Stimulated activated memory B cell treated with anti-CD40 and anti-IgM and Interleukin-4, amounts not matched to agents 10 μg/mL and 1 μg/mL and 100 μg/mL, for 72 hours (primary cell): Measurements from ENCODE around the gene KNL1.
A peak's percentile ranks its signal among the peaks of the same experiment; 100 is the strongest.
"Not testable (repeated sequence)": the region's sequence is repeated elsewhere in the genome, so short reads cannot be mapped to it uniquely, and the experiment has no call there.

ENCODE experiments used
- ATAC-seq: fragments of 150-1000 bp; cut with Tn5 transposase; 2 replicates; pipeline ENCODE4 v1.10.0; 2021
- H3K27ac Mint-ChIP-seq: one replicate; pipeline ENCODE4 v1.8.0; 2022; ENCODE audit warnings: mild to moderate bottlenecking, mixed read lengths
- H3K27me3 Mint-ChIP-seq: one replicate; pipeline ENCODE4 v1.8.0; 2022; ENCODE audit warnings: mixed read lengths
- H3K36me3 Mint-ChIP-seq: one replicate; pipeline ENCODE4 v1.8.0; 2022; ENCODE audit warnings: mixed read lengths
- H3K4me1 Mint-ChIP-seq: one replicate; pipeline ENCODE4 v1.8.0; 2022; ENCODE audit warnings: mixed read lengths
- H3K4me3 Mint-ChIP-seq: one replicate; pipeline ENCODE4 v1.8.0; 2022; ENCODE audit warnings: mild to moderate bottlenecking, moderate library complexity, mixed read lengths
- H3K9me3 Mint-ChIP-seq: one replicate; pipeline ENCODE4 v1.8.0; 2022; ENCODE audit warnings: mixed read lengths

KNL1 gene

GRCh38 chr15:40600956-40601355, 6.9 kb downstream of the KNL1 start:
- H3K4me1 Mint-ChIP-seq = no peaks in the 10 kb centered on the region
- no peak for ATAC-seq
- H3K9me3 Mint-ChIP-seq = no peaks in the 10 kb centered on the region
- no peak overlapping the region for H3K27ac Mint-ChIP-seq
- no peak overlapping the region for H3K4me3 Mint-ChIP-seq
- H3K27me3 Mint-ChIP-seq = no peaks in the 10 kb centered on the region
- H3K36me3 Mint-ChIP-seq = no peaks in the 10 kb centered on the region

DNA sequence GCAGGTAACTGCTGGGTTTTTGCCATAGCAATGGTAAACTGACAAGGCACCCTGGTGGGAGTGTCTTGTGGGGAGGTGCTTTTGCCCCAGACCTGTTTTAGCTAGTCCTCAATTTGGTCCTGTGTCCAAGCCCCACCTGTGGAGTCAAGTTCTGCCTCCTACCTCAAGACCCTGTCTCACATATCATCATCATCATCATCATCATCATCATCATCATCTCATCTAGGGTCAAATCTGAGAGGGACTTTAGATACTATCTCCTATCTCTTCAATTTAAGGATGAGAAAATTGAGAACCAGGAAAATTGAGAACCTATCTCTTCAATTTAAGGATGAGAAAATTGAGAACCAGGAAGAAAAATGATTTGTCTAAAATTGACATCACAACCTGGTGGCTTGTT, 9.9 kb downstream of the KNL1 start:
- H3K27me3 Mint-ChIP-seq = no peaks in the 10 kb centered on the region
- no peak overlapping the region for H3K4me3 Mint-ChIP-seq
- H3K9me3 Mint-ChIP-seq = no peaks in the 10 kb centered on the region
- H3K27ac Mint-ChIP-seq = no peak overlapping the region
- no peak for ATAC-seq
- no peaks in the 10 kb centered on the region for H3K4me1 Mint-ChIP-seq
- H3K36me3 Mint-ChIP-seq = peaks cover 5% of the 10 kb centered on the region

- Mint-ChIP-seq H3K27me3 (no peaks in the 10 kb centered on the region), H3K4me3 (no peak overlapping the region), H3K36me3 (no peaks in the 10 kb centered on the region), H3K9me3 (no peaks in the 10 kb centered on the region), H3K4me1 (no peaks in the 10 kb centered on the region), H3K27ac (no peak overlapping the region)
- no peak for ATAC-seq
Observed at GRCh38 chr15:40613080-40613479, 19.0 kb downstream of the KNL1 start.

- Mint-ChIP-seq H3K4me1 (no peaks in the 10 kb centered on the region), H3K4me3 (no peak overlapping the region), H3K27me3 (no peaks in the 10 kb centered on the region), H3K27ac (no peak overlapping the region), H3K36me3 (no peaks in the 10 kb centered on the region), H3K9me3 (no peaks in the 10 kb centered on the region)
- no peak for ATAC-seq
Observed at GRCh38 chr15:40618023-40618422, 24.0 kb downstream of the KNL1 start.

DNA sequence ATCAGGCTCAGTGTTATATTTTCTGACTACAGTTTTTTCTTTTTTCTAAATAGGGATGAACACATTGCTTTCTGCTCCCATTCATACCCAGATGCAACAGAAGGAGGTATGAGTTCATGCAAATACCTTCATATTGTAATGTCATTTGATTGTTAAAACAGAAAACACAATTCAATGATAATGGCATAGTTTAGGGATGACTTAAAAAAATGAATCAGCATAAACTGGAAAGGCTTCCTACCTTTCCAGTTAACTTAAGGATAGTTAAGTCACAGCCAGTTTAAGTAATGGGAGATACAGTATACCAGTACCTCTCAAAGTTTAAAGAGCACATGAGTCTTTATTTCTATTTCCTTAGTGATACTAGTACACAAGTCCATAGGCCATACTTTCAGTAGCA, 24.9 kb downstream of the KNL1 start:
- Mint-ChIP-seq H3K4me3 (no peak overlapping the region), H3K27me3 (no peaks in the 10 kb centered on the region), H3K36me3 (no peaks in the 10 kb centered on the region), H3K9me3 (no peaks in the 10 kb centered on the region), H3K27ac (no peak overlapping the region), H3K4me1 (no peaks in the 10 kb centered on the region)
- no peak for ATAC-seq

DNA sequence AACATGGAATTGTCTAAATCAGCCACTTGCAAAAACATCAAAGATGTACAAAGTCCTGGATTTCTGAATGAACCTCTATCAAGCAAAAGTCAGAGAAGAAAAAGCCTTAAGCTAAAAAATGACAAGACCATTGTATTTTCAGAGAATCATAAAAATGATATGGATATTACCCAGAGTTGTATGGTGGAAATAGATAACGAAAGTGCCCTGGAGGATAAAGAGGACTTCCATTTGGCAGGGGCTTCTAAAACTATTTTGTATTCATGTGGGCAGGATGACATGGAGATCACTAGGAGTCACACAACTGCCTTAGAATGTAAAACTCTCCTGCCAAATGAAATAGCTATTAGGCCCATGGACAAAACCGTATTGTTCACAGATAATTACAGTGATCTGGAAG, 29.3 kb downstream of the KNL1 start:
- no peaks in the 10 kb centered on the region for H3K27me3 Mint-ChIP-seq
- ATAC-seq = no peak
- no peaks in the 10 kb centered on the region for H3K9me3 Mint-ChIP-seq
- no peaks in the 10 kb centered on the region for H3K4me1 Mint-ChIP-seq
- H3K36me3 Mint-ChIP-seq = no peaks in the 10 kb centered on the region
- H3K27ac Mint-ChIP-seq = no peak overlapping the region
- H3K4me3 Mint-ChIP-seq = no peak overlapping the region

DNA sequence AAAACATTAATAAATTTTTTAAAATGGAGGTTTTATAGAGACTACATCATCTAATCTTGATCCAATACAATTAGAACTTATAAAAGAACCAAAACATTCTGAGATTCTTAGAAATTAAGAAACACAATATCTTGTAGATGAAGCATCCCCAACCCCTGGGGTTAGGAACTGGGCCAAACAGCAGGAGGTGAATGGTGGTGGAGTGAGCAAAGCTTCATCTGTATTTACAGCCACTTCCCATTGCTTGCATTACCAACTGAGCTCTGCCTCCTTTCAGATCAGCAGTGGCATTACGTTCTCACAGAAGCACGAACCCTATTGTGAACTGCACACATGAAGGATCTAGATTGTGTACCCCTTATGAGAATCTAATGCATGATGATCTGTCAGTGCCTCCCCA, 36.3 kb downstream of the KNL1 start:
- Mint-ChIP-seq H3K27ac (no peak overlapping the region), H3K9me3 (no peaks in the 10 kb centered on the region), H3K4me1 (no peaks in the 10 kb centered on the region), H3K4me3 (no peak overlapping the region), H3K36me3 (no peaks in the 10 kb centered on the region), H3K27me3 (no peaks in the 10 kb centered on the region)
- no peak for ATAC-seq

DNA sequence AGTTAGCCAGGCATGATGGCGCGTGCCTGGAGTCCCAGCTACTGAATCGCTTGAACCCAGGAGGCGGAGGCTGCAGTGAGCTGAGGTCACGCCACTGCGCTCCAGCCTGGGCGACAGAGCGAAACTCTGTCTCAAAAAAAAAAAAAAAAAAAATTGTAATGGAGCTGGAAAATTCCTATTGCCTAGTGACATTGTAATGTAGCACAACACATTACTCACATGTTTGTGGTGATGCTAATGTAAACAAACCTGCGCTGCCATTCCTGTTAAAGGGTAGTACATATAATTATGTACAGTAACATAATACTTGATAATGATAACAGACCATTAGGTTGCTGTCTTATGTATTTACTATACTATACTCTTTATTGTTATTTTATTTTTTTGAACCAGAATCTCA, 39.1 kb downstream of the KNL1 start:
- Mint-ChIP-seq H3K4me1 (no peaks in the 10 kb centered on the region), H3K27me3 (no peaks in the 10 kb centered on the region), H3K4me3 (no peak overlapping the region), H3K9me3 (no peaks in the 10 kb centered on the region), H3K36me3 (no peaks in the 10 kb centered on the region), H3K27ac (no peak overlapping the region)
- no peak for ATAC-seq

- H3K27me3 Mint-ChIP-seq = no peaks in the 10 kb centered on the region
- H3K27ac Mint-ChIP-seq = no peak overlapping the region
- no peaks in the 10 kb centered on the region for H3K4me1 Mint-ChIP-seq
- no peaks in the 10 kb centered on the region for H3K36me3 Mint-ChIP-seq
- H3K4me3 Mint-ChIP-seq = no peak overlapping the region
- no peak for ATAC-seq
- H3K9me3 Mint-ChIP-seq = no peaks in the 10 kb centered on the region
Observed at GRCh38 chr15:40637221-40637745, 43.2 kb downstream of the KNL1 start.

- Mint-ChIP-seq H3K4me1 (no peaks in the 10 kb centered on the region), H3K27me3 (no peaks in the 10 kb centered on the region), H3K36me3 (no peaks in the 10 kb centered on the region), H3K27ac (no peak overlapping the region), H3K9me3 (no peaks in the 10 kb centered on the region), H3K4me3 (no peak overlapping the region)
- ATAC-seq = no peak
Observed at GRCh38 chr15:40639677-40640076, 45.6 kb downstream of the KNL1 start.

DNA sequence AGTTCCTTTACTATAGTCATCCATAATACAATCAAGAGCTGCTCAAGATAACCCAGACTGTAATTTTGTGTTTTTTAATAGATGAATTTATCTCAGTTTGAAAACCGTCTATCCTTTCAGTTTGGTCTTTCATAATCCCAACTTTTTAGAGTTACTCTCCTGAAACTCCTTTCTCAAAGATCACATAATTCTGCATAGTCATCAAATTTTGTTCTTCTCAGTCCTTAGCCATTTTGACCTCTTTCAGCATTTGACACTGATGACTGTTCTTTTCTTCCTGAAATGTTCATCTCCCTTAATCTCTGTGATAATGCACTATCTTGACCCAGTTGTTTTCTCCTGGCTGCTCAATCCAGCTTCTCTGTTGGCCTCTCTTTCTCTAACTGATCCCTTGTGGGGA, 53.5 kb downstream of the KNL1 start:
- H3K4me1 Mint-ChIP-seq = peaks cover 9% of the 10 kb centered on the region
- no peaks in the 10 kb centered on the region for H3K36me3 Mint-ChIP-seq
- no peak overlapping the region for H3K27ac Mint-ChIP-seq
- no peak for ATAC-seq
- H3K27me3 Mint-ChIP-seq = no peaks in the 10 kb centered on the region
- H3K4me3 Mint-ChIP-seq = no peak overlapping the region
- no peaks in the 10 kb centered on the region for H3K9me3 Mint-ChIP-seq

DNA sequence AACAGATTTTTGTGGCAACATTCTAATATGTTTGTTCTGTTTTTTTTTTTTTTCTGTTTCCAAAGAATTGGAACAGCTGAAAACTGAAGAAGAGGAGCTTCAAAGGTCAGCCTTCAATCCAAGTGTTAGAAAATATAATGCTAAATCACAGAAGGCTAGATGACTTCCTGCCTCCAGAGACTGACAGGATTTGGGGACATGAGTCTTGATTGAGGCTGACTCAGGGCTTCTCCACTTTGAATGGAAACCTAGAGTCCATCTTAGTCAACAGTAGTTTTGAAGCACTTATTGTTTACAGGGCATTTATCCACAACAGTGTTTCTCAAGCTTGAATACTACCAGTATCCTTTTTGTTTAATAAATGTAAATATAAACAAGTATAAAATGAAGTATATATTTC, 56.4 kb downstream of the KNL1 start:
- no peak overlapping the region for H3K4me3 Mint-ChIP-seq
- peak overlapping the region; percentile 80 for H3K27ac Mint-ChIP-seq
- no peaks in the 10 kb centered on the region for H3K9me3 Mint-ChIP-seq
- H3K36me3 Mint-ChIP-seq = no peaks in the 10 kb centered on the region
- ATAC-seq = no peak
- no peaks in the 10 kb centered on the region for H3K27me3 Mint-ChIP-seq
- peaks cover 9% of the 10 kb centered on the region for H3K4me1 Mint-ChIP-seq

GRCh38 chr15:40660686-40661085, 66.6 kb downstream of the KNL1 start:
- H3K9me3 Mint-ChIP-seq = no peaks in the 10 kb centered on the region
- no peaks in the 10 kb centered on the region for H3K27me3 Mint-ChIP-seq
- peaks cover 6% of the 10 kb centered on the region for H3K4me1 Mint-ChIP-seq
- H3K4me3 Mint-ChIP-seq = no peak overlapping the region
- ATAC-seq = no peak
- H3K36me3 Mint-ChIP-seq = no peaks in the 10 kb centered on the region
- no peak overlapping the region for H3K27ac Mint-ChIP-seq

DNA sequence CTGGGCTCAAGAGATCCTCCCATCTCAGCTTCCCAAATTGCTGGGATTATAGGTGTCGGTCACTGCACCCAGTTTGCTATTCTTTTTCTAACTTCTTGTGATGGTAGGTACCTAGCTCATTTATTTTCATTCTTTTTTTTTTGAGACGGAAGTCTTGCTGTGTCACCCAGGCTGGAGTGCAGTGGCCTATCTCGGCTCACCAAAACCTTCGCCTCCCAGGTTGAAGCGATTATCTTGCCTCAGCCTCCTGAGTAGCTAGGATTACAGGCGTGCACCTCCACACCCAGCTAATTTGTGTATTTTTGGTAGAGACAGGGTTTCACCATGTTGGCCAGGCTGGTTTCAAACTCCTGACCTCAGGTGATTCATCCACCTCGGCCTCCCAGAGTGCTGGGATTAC, 70.9 kb downstream of the KNL1 start:
- Mint-ChIP-seq H3K36me3 (no peaks in the 10 kb centered on the region), H3K4me1 (no peaks in the 10 kb centered on the region), H3K9me3 (no peaks in the 10 kb centered on the region), H3K27ac (no peak overlapping the region), H3K27me3 (no peaks in the 10 kb centered on the region), H3K4me3 (no peak overlapping the region)
- no peak for ATAC-seq

DNA sequence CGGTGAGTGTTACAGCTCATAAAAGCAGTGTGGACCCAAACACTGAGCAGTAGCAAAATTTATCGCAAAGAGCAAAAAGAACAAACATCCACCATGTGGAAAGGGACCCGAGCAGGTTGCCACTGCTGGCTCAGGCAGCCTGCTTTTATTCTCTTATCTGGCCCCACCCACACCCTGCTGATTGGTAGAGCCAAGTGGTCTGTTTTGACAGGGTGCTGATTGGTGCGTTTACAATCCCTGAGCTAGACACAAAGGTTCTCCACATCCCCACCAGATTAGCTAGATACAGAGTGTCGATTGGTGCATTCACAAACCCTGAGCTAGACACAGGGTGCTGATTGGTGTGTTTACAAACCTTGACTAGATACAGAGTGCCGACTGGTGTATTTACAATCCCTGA, 82.2 kb downstream of the KNL1 start:
- H3K4me1 Mint-ChIP-seq = peaks cover 35% of the 10 kb centered on the region
- H3K27ac Mint-ChIP-seq, ATAC-seq, H3K27me3 Mint-ChIP-seq, H3K36me3 Mint-ChIP-seq, H3K4me3 Mint-ChIP-seq, H3K9me3 Mint-ChIP-seq: not testable (repeated sequence)

GRCh38 chr15:40676906-40677305, 82.9 kb downstream of the KNL1 start:
- H3K27ac Mint-ChIP-seq, H3K4me3 Mint-ChIP-seq, ATAC-seq, H3K36me3 Mint-ChIP-seq, H3K9me3 Mint-ChIP-seq, H3K27me3 Mint-ChIP-seq: not testable (repeated sequence)
- H3K4me1 Mint-ChIP-seq = peaks cover 35% of the 10 kb centered on the region

- Mint-ChIP-seq H3K4me3 (no peak overlapping the region), H3K36me3 (no peaks in the 10 kb centered on the region)
Observed at GRCh38 chr15:40680151-40680550, 86.1 kb downstream of the KNL1 start.

More at GRCh38 chr15:40680151-40680550, 86.1 kb downstream of the KNL1 start:
- Mint-ChIP-seq H3K9me3 (no peaks in the 10 kb centered on the region), H3K27me3 (no peaks in the 10 kb centered on the region), H3K4me1 (peaks cover 22% of the 10 kb centered on the region), H3K27ac (peak overlapping the region; percentile 48)
- no peak for ATAC-seq
